Stimulated activated CD4-positive, alpha-beta T cell treated with anti-CD3 and anti-CD28 coated beads, Interleukin-15, amount 100 ng/mL, for 1 hour (primary cell): Measurements from ENCODE around the gene HDAC9.

Experiments
- DNase-seq, 2 donors: peaks; one replicate each; pipeline ENCODE4 v3.0.0-alpha.2; 2020; ENCODE audit warnings: low read depth in 1 of 2, low spot score in 1 of 2

HDAC9 gene

GRCh38 chr7:18828260-18828993 is 332.9 kb downstream of the HDAC9 start:
- DNase-seq, result no peak

- DNase-seq, result no peak
Measured at GRCh38 chr7:18828994-18829857, 333.7 kb downstream of the HDAC9 start.

- no peak for DNase-seq
Measured at GRCh38 chr7:18829858-18830285, 334.3 kb downstream of the HDAC9 start.

- DNase-seq, result no peak
Measured at GRCh38 chr7:18831419-18831818, 335.9 kb downstream of the HDAC9 start.

GRCh38 chr7:18831943-18832342 is 336.4 kb downstream of the HDAC9 start:
- no peak for DNase-seq

- DNase-seq, result no peak
Measured at GRCh38 chr7:18834577-18834976, 339.0 kb downstream of the HDAC9 start.

- DNase-seq, result no peak
Measured at GRCh38 chr7:18835001-18835690, 339.6 kb downstream of the HDAC9 start.

GRCh38 chr7:18843979-18844378 is 348.4 kb downstream of the HDAC9 start:
- DNase-seq, result no peak

- DNase-seq, result no peak
Measured at GRCh38 chr7:18844735-18845134, 349.2 kb downstream of the HDAC9 start.

GRCh38 chr7:18845700-18846099 is 350.2 kb downstream of the HDAC9 start:
- DNase-seq, result no peak

- no peak for DNase-seq
Measured at GRCh38 chr7:18846765-18847215, 351.2 kb downstream of the HDAC9 start.

- no peak for DNase-seq
Measured at GRCh38 chr7:18849130-18849529, 353.6 kb downstream of the HDAC9 start.

- no peak for DNase-seq
Measured at GRCh38 chr7:18855796-18856195, 360.2 kb downstream of the HDAC9 start.

GRCh38 chr7:18858232-18858631 is 362.7 kb downstream of the HDAC9 start:
- no peak for DNase-seq

- DNase-seq, result no peak
Measured at GRCh38 chr7:18859318-18859717, 363.8 kb downstream of the HDAC9 start.

- DNase-seq, result no peak
Measured at GRCh38 chr7:18860221-18860620, 364.7 kb downstream of the HDAC9 start.

GRCh38 chr7:18861514-18862118 is 366.1 kb downstream of the HDAC9 start:
- DNase-seq, result no peak

- DNase-seq, result no peak
Measured at GRCh38 chr7:18864967-18865366, 369.4 kb downstream of the HDAC9 start.

GRCh38 chr7:18866359-18867036 is 370.9 kb downstream of the HDAC9 start:
- DNase-seq, result no peak

- no peak for DNase-seq
Measured at GRCh38 chr7:18872344-18872743, 376.8 kb downstream of the HDAC9 start.
